ENCODE measurements around the gene PLAGL2.

Gene PLAGL2

DNA sequence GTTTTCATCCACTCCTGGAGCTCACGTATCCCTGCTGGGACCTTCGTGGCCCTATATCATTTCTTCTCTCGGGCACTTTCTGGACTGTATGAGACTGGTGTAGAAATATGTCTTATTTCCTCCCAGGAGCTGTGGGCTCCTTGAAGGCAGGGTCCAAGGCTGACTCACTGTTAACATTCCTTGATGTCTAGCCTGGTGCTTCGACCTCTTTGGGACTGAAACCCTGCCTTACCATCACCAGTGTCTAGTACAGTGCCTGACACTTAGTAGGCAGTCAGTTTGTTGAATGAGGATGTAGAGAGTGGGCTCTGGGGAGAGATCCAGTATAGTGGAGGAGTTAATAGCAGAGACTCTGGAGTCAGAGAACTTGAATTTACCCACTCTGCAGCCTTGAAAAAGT lies 23.7 kb upstream of the PLAGL2 start:
- DNase-seq, result no peak

- DNase-seq, result no peak
These were observed 23.2 kb upstream of the PLAGL2 start for GRCh38 chr20:32230707-32231106.

DNA sequence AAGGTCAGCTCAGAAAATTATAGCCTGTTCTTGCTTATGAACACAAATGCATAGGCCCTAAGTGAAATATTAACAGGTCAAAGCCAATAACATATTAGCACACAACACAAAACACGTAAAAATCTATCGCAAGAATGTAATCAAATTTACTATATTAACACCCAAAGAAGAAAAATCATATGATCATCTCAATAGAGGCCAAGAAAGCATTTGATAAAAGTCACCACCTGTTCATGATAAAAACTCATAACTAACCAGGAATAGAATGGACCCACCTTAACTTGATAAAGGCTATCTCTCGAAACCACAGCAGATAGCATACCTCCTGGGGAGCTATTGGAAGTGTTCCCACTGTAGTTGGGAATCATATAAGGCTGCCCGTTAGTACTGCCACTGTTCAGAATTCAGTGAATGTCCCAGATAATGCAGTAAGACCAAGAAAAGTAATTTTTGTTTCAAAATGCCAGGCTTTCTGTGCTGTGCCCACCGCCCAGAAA lies 21.8 kb upstream of the PLAGL2 start:
- no peak for DNase-seq

DNA sequence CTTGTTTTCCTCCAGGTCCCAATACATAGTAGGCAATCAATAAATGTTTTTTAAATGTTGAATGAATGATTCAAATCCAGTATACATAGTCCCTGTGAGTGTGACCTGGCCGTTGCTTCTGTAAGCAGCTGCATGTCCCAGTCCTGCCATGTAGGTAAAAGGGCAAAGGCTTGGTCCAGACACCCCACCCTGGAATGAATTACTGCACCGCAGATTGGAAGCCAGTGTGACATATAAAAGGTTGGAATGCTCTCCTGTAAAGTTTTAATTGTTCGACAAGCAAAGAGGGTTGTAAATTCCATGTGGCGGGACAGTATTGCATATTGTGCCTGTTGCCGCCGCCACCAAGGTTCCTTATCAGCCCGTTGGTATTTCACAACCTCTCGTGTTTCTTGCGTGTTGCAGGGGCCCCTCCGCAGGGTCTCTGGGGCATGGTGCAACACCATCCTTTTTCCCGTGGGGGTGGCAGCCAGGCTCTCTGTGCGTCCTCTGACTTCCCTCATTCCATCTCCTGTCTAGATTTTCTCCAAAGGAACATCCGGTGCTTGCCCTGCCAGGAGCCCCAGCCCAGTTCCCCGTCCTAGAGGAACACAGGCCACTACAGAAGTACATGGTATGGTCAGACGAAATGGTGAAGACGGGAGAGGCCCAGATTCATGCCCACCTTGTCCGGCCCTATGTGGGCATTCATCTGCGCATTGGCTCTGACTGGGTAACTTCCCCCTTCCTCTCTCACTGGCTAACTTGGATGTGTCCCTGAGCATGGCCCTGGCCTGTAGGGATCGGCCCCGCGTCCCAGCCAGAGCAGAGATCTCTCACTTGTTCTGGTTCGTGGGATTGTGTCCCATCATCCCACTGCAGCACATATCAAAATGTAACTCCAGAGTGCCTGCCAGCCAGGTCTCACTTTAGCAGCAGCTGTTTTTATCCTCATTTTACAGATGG lies 20.5 kb upstream of the PLAGL2 start:
- no peak for DNase-seq

DNA sequence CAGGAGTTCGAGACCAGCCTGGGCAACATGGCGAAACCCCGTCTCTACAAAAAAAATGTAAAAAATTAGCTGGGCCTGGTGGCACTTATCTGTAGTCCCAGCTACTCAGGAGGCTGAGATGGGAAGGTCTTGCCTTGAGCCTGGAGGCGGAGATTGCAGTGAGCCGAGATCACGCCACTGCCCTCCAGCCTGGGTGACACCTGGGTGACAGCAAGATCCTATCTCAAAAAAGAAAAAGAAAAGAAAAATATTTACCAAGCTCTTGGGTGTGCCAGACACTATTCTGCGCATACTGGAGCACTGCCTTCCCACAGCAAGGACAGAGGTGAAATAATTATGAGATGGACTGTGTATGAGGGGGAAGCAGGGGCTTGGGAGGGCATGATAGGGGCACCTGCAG lies 19.8 kb upstream of the PLAGL2 start:
- DNase-seq, result no peak

- no peak for DNase-seq
These were observed 18.8 kb upstream of the PLAGL2 start for GRCh38 chr20:32226391-32226790.

DNA sequence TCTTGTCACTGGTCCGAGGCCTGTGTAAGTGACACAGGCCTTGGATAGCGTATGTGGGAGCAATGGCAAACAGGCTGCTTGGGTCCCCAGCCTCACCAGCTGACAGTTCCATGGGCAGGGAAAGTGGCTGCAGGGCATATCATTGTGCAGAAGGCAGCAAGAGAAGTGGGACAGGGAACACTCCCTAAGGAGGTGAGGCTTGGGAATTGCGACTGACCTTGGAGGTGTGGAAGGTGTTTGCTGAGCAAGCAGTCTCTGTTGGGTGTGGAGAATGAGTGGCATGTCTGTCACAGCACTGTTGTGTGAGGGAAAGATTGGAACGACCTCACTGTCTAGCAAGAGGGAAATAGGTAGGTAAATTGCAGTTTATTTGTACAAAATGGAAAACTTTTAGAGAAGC lies 16.9 kb upstream of the PLAGL2 start:
- DNase-seq, result no peak

DNA sequence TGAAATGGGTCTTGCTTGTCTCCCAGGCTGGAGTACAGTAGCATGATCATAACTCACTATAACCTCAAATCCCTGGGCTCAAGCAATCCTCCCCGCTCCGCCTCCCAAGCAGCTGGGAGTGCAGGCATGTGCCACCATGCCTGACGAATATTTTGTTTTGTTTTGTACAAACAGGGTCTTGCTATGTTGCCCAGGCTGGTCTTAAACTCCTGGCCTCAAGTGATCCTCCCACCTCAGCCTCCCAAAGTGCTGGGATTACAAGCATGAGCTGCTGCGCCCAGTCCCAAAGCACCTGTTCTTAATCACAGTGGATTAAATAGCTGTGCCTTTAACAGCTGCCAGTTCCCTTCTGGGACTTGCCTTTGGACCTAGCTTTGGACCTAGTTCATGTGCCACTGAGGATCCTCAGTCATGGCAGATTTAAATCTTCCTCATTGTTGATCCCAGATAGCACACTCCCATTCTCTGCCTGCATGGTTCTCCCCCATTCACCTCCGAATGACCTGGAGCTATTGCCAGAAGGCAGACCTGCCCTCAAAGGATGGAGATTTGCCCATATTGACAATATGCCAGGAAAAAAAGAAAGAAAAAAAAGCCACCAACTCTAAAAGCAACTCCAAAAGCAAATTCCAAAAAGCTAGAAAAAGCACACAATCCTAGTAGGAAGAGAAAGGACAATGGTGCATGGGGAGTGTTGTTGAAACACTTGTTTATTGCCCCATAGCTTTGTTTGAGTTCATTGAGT lies 10.8 kb upstream of the PLAGL2 start:
- no peak for DNase-seq

- no peak for DNase-seq
These were observed 8.9 kb upstream of the PLAGL2 start for GRCh38 chr20:32216179-32217142.

- no peak for DNase-seq
These were observed 8.2 kb upstream of the PLAGL2 start for GRCh38 chr20:32215729-32216128.

GRCh38 chr20:32215147-32215546 lies 7.6 kb upstream of the PLAGL2 start:
- no peak for DNase-seq

GRCh38 chr20:32213870-32214269 lies 6.3 kb upstream of the PLAGL2 start:
- DNase-seq, result no peak

DNA sequence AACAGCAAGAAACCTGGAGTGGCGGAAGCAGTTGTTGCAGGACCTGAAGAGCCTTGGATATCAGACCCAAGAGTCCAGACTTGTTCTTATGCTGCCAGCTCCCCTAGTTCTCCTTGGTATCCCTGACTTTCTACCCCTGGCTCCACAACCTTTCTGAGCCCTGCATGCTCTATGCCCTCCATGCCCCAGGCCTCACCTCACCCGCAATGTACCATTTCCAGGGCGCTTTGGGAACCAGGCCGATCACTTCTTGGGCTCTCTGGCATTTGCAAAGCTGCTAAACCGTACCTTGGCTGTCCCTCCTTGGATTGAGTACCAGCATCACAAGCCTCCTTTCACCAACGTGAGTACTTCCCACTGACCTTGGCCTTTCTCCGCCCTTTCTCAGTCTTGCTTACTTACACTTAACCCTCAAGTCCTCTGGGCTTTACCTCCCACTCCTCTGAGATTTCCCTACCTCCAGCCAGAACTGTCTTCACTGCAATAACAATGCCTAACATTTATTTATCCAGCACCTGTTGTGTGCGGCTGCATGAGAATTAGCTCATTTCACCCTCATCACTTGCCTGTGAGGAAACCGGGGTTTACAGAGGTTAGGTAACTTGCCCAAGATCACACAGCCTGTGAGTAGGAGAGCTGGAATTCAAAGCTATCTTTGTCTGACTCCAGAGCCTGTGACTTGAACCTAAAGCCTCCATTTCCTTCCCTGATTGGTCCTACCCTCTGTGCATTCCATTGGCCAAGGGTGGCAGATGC lies 2.5 kb upstream of the PLAGL2 start:
- DNase-seq, result no peak

GRCh38 chr20:32208499-32209154 lies 1.1 kb upstream of the PLAGL2 start:
- DNase-seq, result no peak

DNA sequence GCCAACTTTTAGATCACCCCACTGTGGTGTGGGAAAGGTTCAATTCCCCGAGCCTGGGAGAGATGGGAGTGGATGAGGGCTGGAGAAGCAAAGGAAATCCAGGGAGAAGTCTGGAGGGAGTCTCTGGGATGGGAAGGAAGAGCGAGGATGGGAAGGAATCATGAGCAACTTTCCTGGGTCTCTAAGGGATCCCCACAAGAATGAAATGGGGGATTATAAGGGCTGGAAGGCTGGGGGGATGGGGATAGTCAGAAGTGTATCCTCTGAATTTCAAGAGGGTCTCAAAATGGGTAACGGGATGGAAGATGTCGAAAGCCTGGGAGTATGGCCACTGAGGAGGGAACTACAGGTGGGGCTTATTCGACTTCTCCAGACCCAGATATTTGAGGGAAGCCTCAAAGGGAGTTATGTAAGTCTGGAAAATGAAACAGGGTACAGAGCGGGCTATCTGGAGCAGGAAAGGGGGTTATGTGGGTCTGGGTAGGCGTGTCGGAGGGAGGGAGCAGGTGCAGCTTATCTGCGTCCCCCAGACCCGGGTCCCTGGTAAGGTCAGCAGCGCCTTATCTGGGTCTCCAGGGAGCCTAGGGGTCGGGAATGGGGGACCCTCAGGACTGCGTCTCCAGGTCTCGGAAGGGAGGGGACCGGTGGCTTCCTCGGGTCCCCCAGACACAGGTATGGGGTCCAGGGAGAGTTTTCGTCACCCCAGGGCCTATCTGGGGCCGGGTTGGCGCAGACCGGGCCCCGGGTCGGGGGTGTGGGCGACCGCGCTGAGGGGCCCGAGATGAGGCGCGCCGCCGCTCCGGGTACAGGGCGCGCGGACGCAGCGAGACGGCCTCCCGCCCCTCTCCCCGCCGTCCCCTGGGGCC lies 550 bp downstream of the PLAGL2 start:
- DNase-seq, result no peak

GRCh38 chr20:32205843-32206759 lies 1.4 kb downstream of the PLAGL2 start:
- no peak for DNase-seq

- DNase-seq, result no peak
These were observed 2.3 kb downstream of the PLAGL2 start for GRCh38 chr20:32205110-32205842.

All from hippocampal formation (tissue), 2 donors.